K562 (cell line): ENCODE measurements around the gene GNAL. TPM values are rescaled to one million over a fixed set of nuclear protein-coding genes. Genes with fewer than 3 reads are reported as not detected.

Experiments
- ATAC-seq: fragments of 200-7000 bp; cut with Tn5 transposase; 3 replicates; pipeline ENCODE4 v1.9.1; 2020; ENCODE audit warnings: moderate library complexity
- BruUV-seq: library from RNA; stranded (reverse); fragments of 400-500 nt; replicated peaks from 2 replicates; lab custom pipeline; 2021; lab: Mats Ljungman, UMichigan
- CTCF ChIA-PET: fragments of 300-600 bp; formaldehyde crosslinking; extraction: SDS; loops from one replicate; lab custom pipeline; 2021; ENCODE audit warnings: low intra/inter-chr PET ratio; lab: Yijun Ruan, JAX
- POLR2A ChIA-PET: fragments of 300-600, 350-650 bp; sonication (Branson Sonifier 250); formaldehyde crosslinking; extraction: SDS; loops from one replicate; lab custom pipeline; 2021; ENCODE audit warnings: antibody characterized with exemption, inconsistent platforms; lab: Yijun Ruan, JAX
- DNase-seq, 4 experiments: peaks; one replicate each; pipeline versions ENCODE4 v3.0.0 to v3.0.0-alpha.2; 2011 to 2018; ENCODE audit warnings: low spot score in 3 of 4, mixed read lengths in 3 of 4; ENCODE audit errors: extremely low read depth in 1 of 4
- FAIRE-seq: peaks from 2 replicates; lab custom pipeline; 2011; peaks lifted over from hg19 to GRCh38; lab: Jason Lieb, UNC
- H2AFZ ChIP-seq: 2 replicates; pipeline ENCODE4 v1.6.0; 2011; ENCODE audit warnings: low read depth, low read length, control low read depth, inconsistent platforms
- H3K27ac ChIP-seq: fragments of 200-600 bp; 3 replicates; pipeline ENCODE4 v1.8.0; 2011; ENCODE audit warnings: low read depth, mild to moderate bottlenecking, control low read depth, inconsistent platforms, low read length, moderate library complexity, mixed read lengths; ENCODE audit errors: extremely low read depth
- H3K27me3 ChIP-seq, 2 experiments: fragments of 300-600 bp in 1 of 2; 2 replicates in 1 of 2; 3 replicates in 1 of 2; pipeline versions ENCODE4 v1.6.0 to v1.8.0; 2011; ENCODE audit warnings: inconsistent platforms in 2 of 2, low read length in 2 of 2, mild to moderate bottlenecking in 1 of 2, mixed read lengths in 1 of 2, moderate library complexity in 1 of 2; ENCODE audit not compliant: control insufficient read depth in 2 of 2, insufficient read depth in 2 of 2
- H3K36me3 ChIP-seq: fragments of 300-600 bp; 3 replicates; pipeline ENCODE4 v1.8.0; 2011; ENCODE audit warnings: mild to moderate bottlenecking, low read length, inconsistent platforms; ENCODE audit not compliant: control insufficient read depth, insufficient read depth
- H3K4me1 ChIP-seq, 2 experiments: fragments of 200-600 bp in 1 of 2; replicated peaks in 1 of 2; 2 replicates in 1 of 2; 3 replicates in 1 of 2; pipeline versions ENCODE4 v1.5.1 to v1.8.0; 2011; ENCODE audit warnings: inconsistent platforms in 2 of 2, low read length in 2 of 2, mild to moderate bottlenecking in 1 of 2, mixed read lengths in 1 of 2, moderate library complexity in 1 of 2; ENCODE audit not compliant: control insufficient read depth in 2 of 2, insufficient read depth in 2 of 2
- H3K4me2 ChIP-seq: 2 replicates; pipeline ENCODE4 v1.6.1; 2011; ENCODE audit warnings: low read length, control low read depth, inconsistent platforms, mixed read lengths; ENCODE audit not compliant: insufficient read depth
- H3K4me3 ChIP-seq: fragments of 200-600 bp; sonication (generic), shearing (Covaris generic); 2 replicates; pipeline ENCODE4 v1.5.1; 2016; ENCODE audit warnings: control low read depth, inconsistent platforms
- H3K79me2 ChIP-seq: fragments of 200-600 bp; 3 replicates; pipeline ENCODE4 v1.8.0; 2011; ENCODE audit warnings: low read length, inconsistent platforms; ENCODE audit not compliant: control insufficient read depth, insufficient read depth
- H3K9ac ChIP-seq, 2 experiments: 2 replicates each; pipeline versions ENCODE4 v1.6.0 to v1.6.1; 2011; ENCODE audit warnings: low read depth in 2 of 2, low read length in 2 of 2, control low read depth in 1 of 2, inconsistent platforms in 1 of 2, mild to moderate bottlenecking in 1 of 2, mixed read lengths in 1 of 2; ENCODE audit not compliant: insufficient read depth in 1 of 2
- H3K9me1 ChIP-seq: one replicate; pipeline ENCODE4 v1.6.0; 2011; ENCODE audit warnings: inconsistent platforms, mild to moderate bottlenecking, low read length, moderate library complexity; ENCODE audit not compliant: control insufficient read depth, insufficient read depth
- H3K9me3 ChIP-seq: replicated peaks from 2 replicates; pipeline ENCODE4 v1.5.1; 2011; ENCODE audit warnings: low read depth, low read length, inconsistent platforms; ENCODE audit not compliant: control insufficient read depth, insufficient read depth
- H4K20me1 ChIP-seq: replicated peaks from 2 replicates; pipeline ENCODE4 v1.6.1; 2011; ENCODE audit warnings: low read length, inconsistent platforms, mixed read lengths; ENCODE audit not compliant: control insufficient read depth, insufficient read depth
- CHD7 ChIP-seq: fragments of 200-600 bp; sonication (generic); IDR thresholded peaks from one replicate; pipeline ENCODE4 v1.6.1; 2012; ENCODE audit warnings: mild to moderate bottlenecking, low read depth, low read length, inconsistent platforms
- GABPB2 ChIP-seq: fragments of 250-450 bp; sonication (Bioruptor Pico); conservative IDR thresholded peaks from 2 replicates; pipeline ENCODE4 v1.5.1; 2021; ENCODE audit warnings: mild to moderate bottlenecking
- HMG20B ChIP-seq: fragments of 250-450 bp; sonication (Bioruptor Pico); IDR thresholded peaks from 2 replicates; pipeline ENCODE4 v1.5.0; 2021; ENCODE audit warnings: mild to moderate bottlenecking
- LARP7 ChIP-seq: fragments of 450-650 bp; IDR thresholded peaks from 2 replicates; pipeline ENCODE4 v1.6.1; 2016
- LCOR ChIP-seq: sonication (generic); formaldehyde crosslinking; IDR thresholded peaks from 2 replicates; pipeline ENCODE4 v1.8.0; 2022; ENCODE audit warnings: mild to moderate bottlenecking, missing genetic modification reagents
- MAFF ChIP-seq: IDR thresholded peaks from 2 replicates; pipeline ENCODE4 v1.6.1; 2012; ENCODE audit warnings: low read length, improper control_type of control experiment
- MAFG ChIP-seq: fragments of 450-650 bp; conservative IDR thresholded peaks from 2 replicates; pipeline ENCODE4 v1.6.1; 2016; ENCODE audit warnings: missing genetic modification characterization, missing compliant biosample characterization
- NFE2 ChIP-seq: IDR thresholded peaks from 2 replicates; pipeline ENCODE4 v1.6.1; 2014; ENCODE audit warnings: antibody characterized with exemption, low read depth
- NFE2L1 ChIP-seq: fragments of 450-650 bp; IDR thresholded peaks from 2 replicates; pipeline ENCODE4 v1.6.1; 2016; ENCODE audit warnings: missing genetic modification characterization, low read depth, mild to moderate bottlenecking, missing compliant biosample characterization, moderate library complexity, borderline replicate concordance
- RB1 ChIP-seq: fragments of 450-650 bp; IDR thresholded peaks from 2 replicates; pipeline ENCODE4 v1.6.1; 2017; ENCODE audit warnings: low read depth, mild to moderate bottlenecking
- RBM22 ChIP-seq: fragments of 200-400 bp; formaldehyde crosslinking; IDR thresholded peaks from 2 replicates; pipeline ENCODE4 v1.6.1; 2018; ENCODE audit warnings: low read length, low read depth; ENCODE audit not compliant: poor library complexity, severe bottlenecking
- RNF2 ChIP-seq: sonication (generic); IDR thresholded peaks from 2 replicates; pipeline ENCODE4 v1.6.1; 2016
- U2AF2 ChIP-seq: fragments of 200-400 bp; formaldehyde crosslinking; optimal IDR thresholded peaks from 2 replicates; pipeline ENCODE3; 2017; ENCODE audit warnings: low read depth, mild to moderate bottlenecking, low read length
- ZNF143 ChIP-seq: sonication (generic); formaldehyde crosslinking; IDR thresholded peaks from 2 replicates; pipeline ENCODE4 v1.9.0; 2022; ENCODE audit warnings: mild to moderate bottlenecking, missing genetic modification reagents
- ZNF75A ChIP-seq: fragments of 450-650 bp; formaldehyde crosslinking; IDR thresholded peaks from 2 replicates; pipeline ENCODE4 v1.4.0; 2020; ENCODE audit warnings: mild to moderate bottlenecking
- WGBS: fragments of 100-300 bp; shearing (Covaris generic); methylation state at CpG from one replicate; pipeline ENCODE4 v1.1.6; 2016; ENCODE audit warnings: low coverage, mixed read lengths; ENCODE audit not compliant: insufficient coverage; ENCODE audit errors: missing lambda C conversion rate; 5-methylcytosine and 5-hydroxymethylcytosine counted together
- in situ Hi-C: fragments of 300-500 bp; cut with MboI; formaldehyde crosslinking; loops from 4 replicates; pipeline ENCODE4 v1.15.0; 2018; ENCODE audit warnings: inconsistent platforms, mixed read lengths
- intact Hi-C: fragments of 100-400 bp; cut with micrococcal nuclease; formaldehyde crosslinking; loops from 2 replicates; pipeline ENCODE4 v1.14.2; 2022
- polyA plus RNA-seq, 8 experiments: library from polyadenylated mRNA; depleted of rRNA in 4 of 8; stranded (reverse) in 5 of 8; unstranded in 3 of 8; fragments of >200 nt; fragmentation: Nextera tagmentation in 2 of 8; fragmentation: Illumina TruSeq in 1 of 8; extraction: Ambion mirVana in 2 of 8; extraction: Trizol in 1 of 8; gene quantifications; 2 replicates each; pipeline versions ENCODE4 v1.2.1 to v1.2.3, GENCODE V29; 2011 to 2014; ENCODE audit warnings: inconsistent platforms in 1 of 8, missing spikeins in 1 of 8
- total RNA-seq, 7 experiments: library from RNA; depleted of rRNA in 6 of 7; stranded (reverse); fragments of >200 nt in 6 of 7; fragmentation: Illumina TruSeq in 2 of 7; extraction: Trizol in 2 of 7; gene quantifications; 2 replicates each; pipeline versions ENCODE4 v1.2.1 to v1.2.3, GENCODE V29; 2011 to 2021; ENCODE audit warnings: low replicate concordance in 1 of 7

Gene GNAL
- total and polyA plus RNA-seq, 9 of the 15 experiments (the other 6 are each of a cell fraction or from before 2014, with no cell fraction given): under 0.01 to 0.10 (median 0.01) TPM; not detected in 5

DNA sequence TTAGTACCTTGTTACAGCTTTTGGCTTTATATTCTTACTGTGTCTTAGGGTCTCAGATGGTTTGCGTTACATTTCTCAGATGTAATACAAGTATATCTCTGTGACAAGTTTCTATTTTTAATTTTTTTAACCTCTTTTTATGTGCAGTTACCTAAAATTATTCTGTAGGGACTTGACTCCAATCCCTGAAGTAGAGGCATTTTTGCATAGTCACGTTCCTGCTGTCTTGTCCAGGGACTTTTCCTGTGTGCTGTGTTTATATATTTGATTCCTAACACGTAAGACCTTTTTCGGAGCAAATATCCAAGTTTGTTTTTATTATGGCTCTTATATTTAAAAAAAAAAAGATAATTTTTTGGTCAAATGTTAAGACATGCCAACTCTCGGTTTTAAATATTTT lies 91.0 kb downstream of the GNAL start:
- Histone ChIP-seq H3K79me2 (no peaks in the 10 kb centered on the region), H3K4me1 (no peaks in the 10 kb centered on the region), H3K9ac (no peak overlapping the region), H3K4me2 (no peak overlapping the region), H3K27ac (no peak overlapping the region), H3K9me1 (no peaks in the 10 kb centered on the region), H3K4me3 (no peak overlapping the region), H3K36me3 (no peaks in the 10 kb centered on the region), H3K9me3 (no peaks in the 10 kb centered on the region; the same call in 1 of the 2 replicates), H2AFZ (no peak overlapping the region), H4K20me1 (no peaks in the 10 kb centered on the region), H3K27me3 (peaks cover 11% of the 10 kb centered on the region in 2 experiments; a peak in 4 of 5 replicates)
- 10% methylated on average over 5 of the region's 5 CpGs for WGBS
- in situ Hi-C loops: no loop called here
- intact Hi-C loops: no loop called here
- peak; percentile 49; the same call in 1 of the 3 replicates for ATAC-seq
- ChIA-PET CTCF (no interaction called here), POLR2A (no interaction called here)
- no peak for DNase-seq
- FAIRE-seq: no peak
- no TSS peak for BruUV-seq
- TF ChIP-seq RNF2 (no peak), ZNF143 (CRISPR knock-in tag) (no peak), LCOR (CRISPR knock-in tag) (no peak), RBM22 (no peak), ZNF75A (CRISPR knock-in tag) (no peak), GABPB2 (CRISPR knock-in tag) (no peak), NFE2 (peak; percentile 58), MAFF (0 out of 2 replicates have a peak, but pooled peaks have one; percentile 33), CHD7 (no peak), U2AF2 (no peak), MAFG (tag) (peak; percentile 84), LARP7 (no peak), RB1 (no peak), HMG20B (no peak), NFE2L1 (tag) (peak; percentile 66; the same call in 1 of the 2 replicates)
